Esophagus muscularis mucosa (tissue), 4 donors: Measurements from ENCODE around the gene NAV2. TPM values are rescaled to one million over a fixed set of nuclear protein-coding genes. Genes with fewer than 3 reads are reported as not detected.

Experiments
- DNase-seq: peaks from one replicate; pipeline ENCODE4 v3.0.0-alpha.2; 2017; ENCODE audit errors: extremely low spot score
- H3K27ac ChIP-seq, 4 donors: fragments of 200-600 bp; sonication (generic); replicated peaks in 1 of 4; 1 replicate in 3 of 4; 2 replicates in 1 of 4; pipeline ENCODE4 v1.5.1; 2016 to 2019; ENCODE audit warnings: mild to moderate bottlenecking in 1 of 4
- H3K27me3 ChIP-seq, 4 donors: fragments of 200-600 bp; sonication (generic); one replicate each; pipeline versions ENCODE4 v1.5.1 to v1.6.0; 2016 to 2019
- H3K36me3 ChIP-seq, 4 donors: fragments of 200-600 bp; sonication (generic); one replicate each; pipeline ENCODE4 v1.5.1; 2016 to 2019
- H3K4me1 ChIP-seq, 4 donors: fragments of 200-600 bp; sonication (generic); one replicate each; pipeline ENCODE4 v1.5.1; 2016 to 2019
- H3K4me3 ChIP-seq, 4 donors: fragments of 200-600 bp; sonication (generic); 1 replicate in 2 of 4; 2 replicates in 2 of 4; pipeline ENCODE4 v1.5.1; 2016 to 2019; ENCODE audit warnings: mild to moderate bottlenecking in 4 of 4, moderate library complexity in 1 of 4
- H3K9me3 ChIP-seq, 4 donors: fragments of 200-600 bp; sonication (generic); 1 replicate in 3 of 4; 2 replicates in 1 of 4; pipeline ENCODE4 v1.5.1; 2016 to 2019
- EP300 ChIP-seq: sonication (generic); formaldehyde crosslinking; IDR thresholded peaks from one replicate; pipeline ENCODE4 v1.6.1; 2017; ENCODE audit warnings: antibody characterized with exemption
- POLR2A ChIP-seq: fragments of 450-650 bp; IDR thresholded peaks from one replicate; pipeline ENCODE4 v1.6.1; 2017; ENCODE audit warnings: antibody characterized with exemption, moderate library complexity, mild to moderate bottlenecking, low read depth
- POLR2AphosphoS5 ChIP-seq, 2 donors: sonication (generic); formaldehyde crosslinking; IDR thresholded peaks; one replicate each; pipeline ENCODE4 v1.6.1; 2017; ENCODE audit warnings: antibody characterized with exemption in 2 of 2
- WGBS: methylation state at CpG from one replicate; pipeline ENCODE4 v1.1.5; 2018; 5-methylcytosine and 5-hydroxymethylcytosine counted together
- intact Hi-C: fragments of 100-400 bp; cut with DNase I; formaldehyde crosslinking; loops from one replicate; pipeline ENCODE4 v1.15.1; 2023
- total RNA-seq, 4 donors: library from RNA; depleted of rRNA; stranded (reverse); fragments of >200 nt; gene quantifications; one replicate each; pipeline versions ENCODE4 v1.1.0 to v1.2.1, GENCODE V29; 2016
- TF ChIP-seq, protein P1 (sequence below), 3 experiments: fragments of 200-600 bp in 2 of 3; fragments of 450-650 bp in 1 of 3; sonication (generic) in 2 of 3; IDR thresholded peaks; one replicate each; pipeline ENCODE4 v1.5.1; 2017 to 2019; ENCODE audit warnings: antibody characterized with exemption in 3 of 3, mild to moderate bottlenecking in 2 of 3, moderate library complexity in 1 of 3

NAV2 gene
- total RNA-seq, 4 donors from 2014 or later: 21.9 to 57.0 (median 37.5) TPM

DNA sequence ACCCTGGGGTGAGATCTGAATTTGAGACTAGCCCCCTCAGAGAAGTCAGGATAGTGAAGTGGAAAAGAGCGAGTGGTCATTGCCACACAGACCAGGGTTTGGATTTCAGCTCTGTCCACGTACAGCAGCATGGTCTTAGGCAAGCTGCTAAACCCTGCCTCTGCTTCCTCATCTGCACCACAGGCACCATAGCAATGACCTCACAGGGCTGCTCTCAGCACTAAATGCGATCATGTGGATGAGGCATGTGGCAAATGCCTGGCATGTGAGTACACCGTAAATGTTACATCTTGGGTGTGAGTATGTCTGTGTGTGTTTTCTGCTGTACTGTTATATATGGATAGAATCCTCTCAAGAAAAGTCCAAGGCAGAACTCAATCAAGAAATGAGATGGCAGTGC lies 15.8 kb downstream of the NAV2 start:
- Histone ChIP-seq H3K36me3 (peaks cover 0 to 5% (median 0%) of the 10 kb centered on the region in 4 donors), H3K9me3 (no peaks in the 10 kb centered on the region), H3K27ac (peak overlapping the region; percentile 77 to 80 (median 78)), H3K4me3 (no peak overlapping the region), H3K27me3 (no peaks in the 10 kb centered on the region), H3K4me1 (peaks cover 47 to 96% (median 94%) of the 10 kb centered on the region in 4 donors)
- 63% methylated on average over 4 of the region's 4 CpGs for WGBS
- TF ChIP-seq, protein P1, sequence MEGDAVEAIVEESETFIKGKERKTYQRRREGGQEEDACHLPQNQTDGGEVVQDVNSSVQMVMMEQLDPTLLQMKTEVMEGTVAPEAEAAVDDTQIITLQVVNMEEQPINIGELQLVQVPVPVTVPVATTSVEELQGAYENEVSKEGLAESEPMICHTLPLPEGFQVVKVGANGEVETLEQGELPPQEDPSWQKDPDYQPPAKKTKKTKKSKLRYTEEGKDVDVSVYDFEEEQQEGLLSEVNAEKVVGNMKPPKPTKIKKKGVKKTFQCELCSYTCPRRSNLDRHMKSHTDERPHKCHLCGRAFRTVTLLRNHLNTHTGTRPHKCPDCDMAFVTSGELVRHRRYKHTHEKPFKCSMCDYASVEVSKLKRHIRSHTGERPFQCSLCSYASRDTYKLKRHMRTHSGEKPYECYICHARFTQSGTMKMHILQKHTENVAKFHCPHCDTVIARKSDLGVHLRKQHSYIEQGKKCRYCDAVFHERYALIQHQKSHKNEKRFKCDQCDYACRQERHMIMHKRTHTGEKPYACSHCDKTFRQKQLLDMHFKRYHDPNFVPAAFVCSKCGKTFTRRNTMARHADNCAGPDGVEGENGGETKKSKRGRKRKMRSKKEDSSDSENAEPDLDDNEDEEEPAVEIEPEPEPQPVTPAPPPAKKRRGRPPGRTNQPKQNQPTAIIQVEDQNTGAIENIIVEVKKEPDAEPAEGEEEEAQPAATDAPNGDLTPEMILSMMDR (IDR thresholded peaks at IDR 0.05): no peak
- TF ChIP-seq POLR2AphosphoS5 (IDR thresholded peaks at IDR 0.05): peak in 1 of 2 donors; percentile 20
- no peak for DNase-seq
- intact Hi-C loops: no loop called here

DNA sequence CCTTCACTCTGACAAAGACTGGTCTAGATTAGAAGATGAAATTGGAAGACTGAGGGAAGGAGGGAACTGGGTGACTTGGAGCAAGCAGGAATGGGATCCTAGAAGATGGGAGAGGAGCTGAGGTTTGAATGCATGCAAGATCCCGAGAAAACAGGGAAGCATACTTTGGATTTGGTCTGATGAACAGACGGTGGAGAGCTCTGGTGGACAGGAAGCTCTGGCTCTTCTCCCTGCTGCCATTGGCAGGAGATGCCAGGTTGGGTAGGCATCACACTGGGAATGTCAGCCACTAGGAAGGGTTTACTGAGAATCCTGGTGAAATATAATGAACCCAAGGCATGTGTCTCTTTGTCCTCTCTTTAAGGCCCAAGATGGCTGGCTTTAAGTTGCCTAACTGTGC lies 16.5 kb downstream of the NAV2 start:
- no peak for TF ChIP-seq POLR2AphosphoS5 (IDR thresholded peaks at IDR 0.05)
- TF ChIP-seq, protein P1 (IDR thresholded peaks at IDR 0.05): no peak
- no peak for TF ChIP-seq POLR2A
- no peak for TF ChIP-seq EP300
- peaks cover 0 to 5% (median 0%) of the 10 kb centered on the region in 4 donors for H3K36me3 ChIP-seq
- intact Hi-C loops: no loop called here
- H3K27ac ChIP-seq: peak overlapping the region; percentile 77 to 80 (median 78)
- WGBS: 83% methylated on average over 2 of the region's 2 CpGs
- no peaks in the 10 kb centered on the region for H3K27me3 ChIP-seq
- no peak overlapping the region for H3K4me3 ChIP-seq
- H3K4me1 ChIP-seq: peaks cover 40 to 94% (median 91%) of the 10 kb centered on the region in 4 donors
- no peaks in the 10 kb centered on the region for H3K9me3 ChIP-seq
- no peak for DNase-seq

DNA sequence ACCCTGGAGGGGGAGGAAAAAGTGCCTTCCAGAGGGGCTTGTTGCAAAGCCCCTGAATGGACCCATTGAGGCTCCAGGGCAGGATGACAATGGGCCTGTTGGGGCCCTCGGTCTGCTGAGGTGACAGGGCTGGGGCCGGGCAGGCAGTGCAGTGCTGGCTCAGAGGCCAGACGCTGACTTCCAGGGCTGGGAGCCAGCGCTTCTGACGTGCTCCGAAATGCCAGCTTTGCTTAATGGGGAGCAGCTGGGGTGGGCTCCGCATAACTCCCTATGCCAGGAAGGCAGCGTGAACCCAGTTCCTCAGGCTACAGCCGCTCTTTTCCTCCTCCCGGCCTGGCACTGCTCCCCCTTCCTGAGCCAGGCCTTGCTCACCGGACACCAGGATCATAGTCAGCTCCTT lies 17.7 kb downstream of the NAV2 start:
- TF ChIP-seq, protein P1 (IDR thresholded peaks at IDR 0.05): no peak
- peak; percentile 23 to 56 for TF ChIP-seq POLR2AphosphoS5 (IDR thresholded peaks at IDR 0.05)
- Histone ChIP-seq H3K4me3 (no peak overlapping the region), H3K9me3 (no peaks in the 10 kb centered on the region), H3K4me1 (peaks cover 49 to 94% (median 91%) of the 10 kb centered on the region in 4 donors), H3K36me3 (no peaks in the 10 kb centered on the region), H3K27ac (peak overlapping the region; percentile 77 to 80 (median 78)), H3K27me3 (no peaks in the 10 kb centered on the region)
- DNase-seq: no peak
- intact Hi-C loops: no loop called here
- 60% methylated on average over 8 of the region's 11 CpGs for WGBS

DNA sequence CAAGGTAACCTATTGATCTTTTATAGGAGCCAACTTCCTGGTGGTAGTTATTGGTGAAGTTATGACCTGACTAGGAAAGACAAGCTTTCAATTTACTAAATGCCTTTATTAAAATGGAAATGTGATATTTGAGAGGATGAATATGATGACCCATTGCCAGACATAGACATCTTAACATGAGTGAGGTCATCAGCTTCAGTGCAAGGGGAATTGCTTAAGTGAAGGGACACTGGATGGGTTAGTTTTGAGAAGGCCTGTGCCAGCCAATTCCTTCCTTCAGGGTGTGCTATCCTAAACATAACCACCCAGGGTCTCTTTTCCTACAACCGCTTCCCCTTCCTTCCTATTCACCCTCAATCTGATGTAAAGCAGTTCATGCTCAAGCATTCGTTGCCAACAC lies 21.5 kb downstream of the NAV2 start:
- H3K9me3 ChIP-seq: no peaks in the 10 kb centered on the region
- TF ChIP-seq POLR2A (no peak), EP300 (no peak), POLR2AphosphoS5 (IDR thresholded peaks at IDR 0.05) (no peak)
- TF ChIP-seq, protein P1 (IDR thresholded peaks at IDR 0.05): no peak
- H3K27ac ChIP-seq: peak overlapping the region; percentile 70 to 78 (median 78)
- no peak overlapping the region for H3K4me3 ChIP-seq
- 81% methylated on average over 2 of the region's 2 CpGs for WGBS
- no peaks in the 10 kb centered on the region for H3K27me3 ChIP-seq
- peaks cover 36 to 94% (median 91%) of the 10 kb centered on the region in 4 donors for H3K4me1 ChIP-seq
- H3K36me3 ChIP-seq: no peaks in the 10 kb centered on the region
- intact Hi-C loops: no loop called here
- no peak for DNase-seq
